Mononuclear cell (primary cell): ENCODE results near the gene RBL1. TPM values are rescaled to one million over a fixed set of nuclear protein-coding genes. Genes with fewer than 3 reads are reported as not detected.
"Not testable (repeated sequence)": the region's sequence is repeated elsewhere in the genome, so short reads cannot be mapped to it uniquely, and the experiment has no call there.

ENCODE experiments used
- H3K27me3 ChIP-seq: 2 replicates; pipeline ENCODE4 v1.6.0; 2011; ENCODE audit warnings: low read length, control low read depth; ENCODE audit not compliant: insufficient read depth
- H3K4me1 ChIP-seq: 2 replicates; pipeline ENCODE4 v1.5.1; 2011; ENCODE audit warnings: mild to moderate bottlenecking, low read length, control low read depth; ENCODE audit not compliant: insufficient read depth
- H3K4me3 ChIP-seq: 2 replicates; pipeline ENCODE4 v1.5.1; 2011; ENCODE audit warnings: mild to moderate bottlenecking, low read length, moderate library complexity
- H3K9me3 ChIP-seq: 2 replicates; pipeline ENCODE4 v1.5.1; 2011; ENCODE audit warnings: low read depth, mild to moderate bottlenecking, control low read depth, low read length
- total RNA-seq: library from RNA; depleted of rRNA; stranded (reverse); fragments of >200 nt; gene quantifications from one replicate; pipeline ENCODE4 v1.2.3, GENCODE V29; 2012

RBL1 gene
- 28.9 TPM for total RNA-seq

- H3K9me3 ChIP-seq: no peaks in the 10 kb centered on the region
- peaks cover 21% of the 10 kb centered on the region for H3K4me1 ChIP-seq
- peak within 1 kb of the TSS; percentile 66 for H3K4me3 ChIP-seq
- H3K27me3 ChIP-seq: no peaks in the 10 kb centered on the region
These were observed at the start of gene RBL1 for GRCh38 chr20:37095599-37096414. Gene RBL1 (minus strand): TSS chr20:37095997. CDS start chr20:37095928, 69 bp downstream.

- Histone ChIP-seq H3K27me3 (no peaks in the 10 kb centered on the region), H3K4me1 (no peaks in the 10 kb centered on the region), H3K9me3 (no peaks in the 10 kb centered on the region), H3K4me3 (no peak overlapping the region)
These were observed 49.1 kb upstream of the RBL1 start for GRCh38 chr20:37144856-37145404.

- Histone ChIP-seq H3K27me3 (no peaks in the 10 kb centered on the region), H3K4me1 (no peaks in the 10 kb centered on the region), H3K9me3 (no peaks in the 10 kb centered on the region), H3K4me3 (no peak overlapping the region)
These were observed 46.9 kb upstream of the RBL1 start for GRCh38 chr20:37142708-37143107.

- Histone ChIP-seq H3K9me3 (no peaks in the 10 kb centered on the region), H3K4me3 (no peak overlapping the region), H3K4me1 (no peaks in the 10 kb centered on the region), H3K27me3 (no peaks in the 10 kb centered on the region)
These were observed 41.8 kb upstream of the RBL1 start for GRCh38 chr20:37137547-37137946.

- no peaks in the 10 kb centered on the region for H3K27me3 ChIP-seq
- H3K4me1 ChIP-seq: no peaks in the 10 kb centered on the region
- no peaks in the 10 kb centered on the region for H3K9me3 ChIP-seq
- H3K4me3 ChIP-seq: no peak overlapping the region
These were observed 38.2 kb upstream of the RBL1 start for GRCh38 chr20:37133952-37134351.

- Histone ChIP-seq H3K4me3 (no peak overlapping the region), H3K4me1 (no peaks in the 10 kb centered on the region), H3K27me3 (no peaks in the 10 kb centered on the region), H3K9me3 (no peaks in the 10 kb centered on the region)
These were observed 35.7 kb upstream of the RBL1 start for GRCh38 chr20:37131486-37131885.

- Histone ChIP-seq H3K4me1 (no peaks in the 10 kb centered on the region), H3K9me3 (no peaks in the 10 kb centered on the region), H3K27me3 (no peaks in the 10 kb centered on the region), H3K4me3 (no peak overlapping the region)
These were observed 33.0 kb upstream of the RBL1 start for GRCh38 chr20:37128803-37129202.

GRCh38 chr20:37126290-37126689, 30.5 kb upstream of the RBL1 start:
- H3K4me3 ChIP-seq, H3K27me3 ChIP-seq, H3K9me3 ChIP-seq, H3K4me1 ChIP-seq: not testable (repeated sequence)

GRCh38 chr20:37123441-37123840, 27.6 kb upstream of the RBL1 start:
- H3K4me3 ChIP-seq: no peak overlapping the region

GRCh38 chr20:37120497-37120896, 24.7 kb upstream of the RBL1 start:
- Histone ChIP-seq H3K4me3 (no peak overlapping the region), H3K27me3 (no peaks in the 10 kb centered on the region), H3K4me1 (no peaks in the 10 kb centered on the region), H3K9me3 (no peaks in the 10 kb centered on the region)

More at GRCh38 chr20:37123441-37123840, 27.6 kb upstream of the RBL1 start:
- Histone ChIP-seq H3K4me1 (no peaks in the 10 kb centered on the region), H3K9me3 (no peaks in the 10 kb centered on the region), H3K27me3 (no peaks in the 10 kb centered on the region)

- H3K27me3 ChIP-seq: no peaks in the 10 kb centered on the region
- no peaks in the 10 kb centered on the region for H3K4me1 ChIP-seq
- H3K4me3 ChIP-seq: no peak overlapping the region
- no peaks in the 10 kb centered on the region for H3K9me3 ChIP-seq
These were observed 23.7 kb upstream of the RBL1 start for GRCh38 chr20:37119356-37120036.

GRCh38 chr20:37114012-37114411, 18.2 kb upstream of the RBL1 start:
- H3K4me3 ChIP-seq: no peak overlapping the region
- no peaks in the 10 kb centered on the region for H3K4me1 ChIP-seq
- H3K9me3 ChIP-seq: no peaks in the 10 kb centered on the region
- no peaks in the 10 kb centered on the region for H3K27me3 ChIP-seq

GRCh38 chr20:37111926-37112455, 16.2 kb upstream of the RBL1 start:
- Histone ChIP-seq H3K4me3 (no peak overlapping the region), H3K27me3 (no peaks in the 10 kb centered on the region), H3K9me3 (no peaks in the 10 kb centered on the region), H3K4me1 (no peaks in the 10 kb centered on the region)

GRCh38 chr20:37108676-37109075, 12.9 kb upstream of the RBL1 start:
- no peak overlapping the region for H3K4me3 ChIP-seq
- H3K27me3 ChIP-seq: no peaks in the 10 kb centered on the region
- no peaks in the 10 kb centered on the region for H3K9me3 ChIP-seq
- H3K4me1 ChIP-seq: no peaks in the 10 kb centered on the region

GRCh38 chr20:37102571-37102970, 6.8 kb upstream of the RBL1 start:
- H3K4me3 ChIP-seq: no peak overlapping the region
- H3K27me3 ChIP-seq: no peaks in the 10 kb centered on the region
- H3K4me1 ChIP-seq: no peaks in the 10 kb centered on the region
- no peaks in the 10 kb centered on the region for H3K9me3 ChIP-seq
